RKO (cell line): Measurements from ENCODE around the gene C4orf50.
A peak's percentile ranks its signal among the peaks of the same experiment; 100 is the strongest.

ENCODE experiments used
- DNase-seq: peaks from one replicate; pipeline ENCODE4 v3.0.0-alpha.2; 2016; ENCODE audit warnings: low spot score

C4orf50 gene

GRCh38 chr4:6043843-6044242 lies 25.6 kb upstream of the C4orf50 start:
- no peak for DNase-seq

GRCh38 chr4:6043188-6043587 lies 25.0 kb upstream of the C4orf50 start:
- DNase-seq = no peak

GRCh38 chr4:6042293-6043063 lies 24.2 kb upstream of the C4orf50 start:
- DNase-seq = no peak

- no peak for DNase-seq
These were observed 23.6 kb upstream of the C4orf50 start for GRCh38 chr4:6041800-6042199.

GRCh38 chr4:6038711-6039110 lies 20.5 kb upstream of the C4orf50 start:
- no peak for DNase-seq

GRCh38 chr4:6035786-6036185 lies 17.6 kb upstream of the C4orf50 start:
- DNase-seq = no peak

- DNase-seq = no peak
These were observed 15.2 kb upstream of the C4orf50 start for GRCh38 chr4:6033381-6033780.

- no peak for DNase-seq
These were observed 14.3 kb upstream of the C4orf50 start for GRCh38 chr4:6032249-6033244.

GRCh38 chr4:6031846-6032245 lies 13.6 kb upstream of the C4orf50 start:
- DNase-seq = no peak

GRCh38 chr4:6030679-6031078 lies 12.4 kb upstream of the C4orf50 start:
- no peak for DNase-seq

GRCh38 chr4:6029254-6029653 lies 11.0 kb upstream of the C4orf50 start:
- no peak for DNase-seq

GRCh38 chr4:6028168-6028567 lies 9.9 kb upstream of the C4orf50 start:
- DNase-seq = no peak

- DNase-seq = no peak
These were observed 9.2 kb upstream of the C4orf50 start for GRCh38 chr4:6027392-6027791.

GRCh38 chr4:6024313-6024960 lies 6.2 kb upstream of the C4orf50 start:
- no peak for DNase-seq

GRCh38 chr4:6023731-6024130 lies 5.5 kb upstream of the C4orf50 start:
- no peak for DNase-seq

- DNase-seq = no peak
These were observed 4.5 kb upstream of the C4orf50 start for GRCh38 chr4:6022607-6023288.

GRCh38 chr4:6021831-6022606 lies 3.8 kb upstream of the C4orf50 start:
- DNase-seq = no peak

GRCh38 chr4:6020613-6021012 lies 2.4 kb upstream of the C4orf50 start:
- no peak for DNase-seq

GRCh38 chr4:6019316-6020263 lies 1.4 kb upstream of the C4orf50 start:
- DNase-seq = peak; percentile 63

GRCh38 chr4:6017800-6018199 lies 431 bp downstream of the C4orf50 start:
- DNase-seq = peak; percentile 9
